DOHH2 (cell line): ENCODE data around the gene KCNG2.

Experiments used
- H3F3A ChIP-seq: fragments of 200-600 bp; sonication (generic), shearing (Covaris generic); 2 replicates; pipeline ENCODE4 v1.6.0; 2016; ENCODE audit warnings: antibody characterized with exemption, mild to moderate bottlenecking; ENCODE audit not compliant: control insufficient read depth, insufficient read depth
- H3K27ac ChIP-seq: fragments of 200-600 bp; sonication (generic); 2 replicates; pipeline ENCODE4 v1.5.1; 2014; ENCODE audit warnings: low read depth, mild to moderate bottlenecking, low read length, moderate library complexity
- H3K27me3 ChIP-seq: fragments of 200-600 bp; sonication (generic); 2 replicates; pipeline ENCODE4 v1.6.1; 2014; ENCODE audit warnings: mild to moderate bottlenecking, low read length, mixed read lengths; ENCODE audit not compliant: control insufficient read depth
- H3K36me3 ChIP-seq: fragments of 200-600 bp; sonication (generic); 2 replicates; pipeline ENCODE4 v1.6.1; 2014; ENCODE audit warnings: mild to moderate bottlenecking, low read length, moderate library complexity, mixed read lengths; ENCODE audit not compliant: control insufficient read depth
- H3K4me1 ChIP-seq: fragments of 200-600 bp; sonication (generic); 2 replicates; pipeline ENCODE4 v1.6.1; 2014; ENCODE audit warnings: mild to moderate bottlenecking, low read length, mixed read lengths; ENCODE audit not compliant: control insufficient read depth
- H3K4me2 ChIP-seq: fragments of 200-600 bp; sonication (generic); 2 replicates; pipeline ENCODE4 v1.6.0; 2014; ENCODE audit warnings: mild to moderate bottlenecking, low read length, moderate library complexity
- H3K4me3 ChIP-seq: fragments of 200-600 bp; sonication (generic); 2 replicates; pipeline ENCODE4 v1.5.1; 2014; ENCODE audit warnings: mild to moderate bottlenecking, low read length, mixed read lengths
- H3K79me2 ChIP-seq: fragments of 200-600 bp; sonication (generic); 2 replicates; pipeline ENCODE4 v1.6.1; 2014; ENCODE audit warnings: mild to moderate bottlenecking, low read length, mixed read lengths; ENCODE audit not compliant: control insufficient read depth
- H3K9me2 ChIP-seq: fragments of 200-600 bp; sonication (generic); replicated peaks from 2 replicates; pipeline ENCODE4 v1.6.1; 2014; ENCODE audit warnings: mild to moderate bottlenecking, low read length, mixed read lengths; ENCODE audit not compliant: control insufficient read depth
- H3K9me3 ChIP-seq: fragments of 200-600 bp; sonication (generic); 2 replicates; pipeline ENCODE4 v1.6.1; 2014; ENCODE audit warnings: antibody characterized with exemption, low read length, mixed read lengths; ENCODE audit not compliant: control insufficient read depth, insufficient read depth
- H4K20me1 ChIP-seq: fragments of 200-600 bp; sonication (generic); 2 replicates; pipeline ENCODE4 v1.6.0; 2014; ENCODE audit warnings: low read depth, mild to moderate bottlenecking, antibody characterized with exemption, low read length, moderate library complexity; ENCODE audit not compliant: control insufficient read depth, insufficient read depth
- EZH2phosphoT487 ChIP-seq: fragments of 200-600 bp; sonication (generic); IDR thresholded peaks from 2 replicates; pipeline ENCODE4 v1.6.1; 2017; ENCODE audit warnings: borderline replicate concordance, mild to moderate bottlenecking, antibody characterized with exemption, low read length, moderate library complexity, mixed read lengths
- TF ChIP-seq, protein P1 (sequence below): fragments of 200-600 bp; sonication (generic); IDR thresholded peaks from one replicate; pipeline ENCODE4 v1.5.1; 2014; ENCODE audit warnings: antibody characterized with exemption, mild to moderate bottlenecking, low read depth, low read length; ENCODE audit not compliant: poor library complexity, severe bottlenecking

Gene KCNG2

DNA sequence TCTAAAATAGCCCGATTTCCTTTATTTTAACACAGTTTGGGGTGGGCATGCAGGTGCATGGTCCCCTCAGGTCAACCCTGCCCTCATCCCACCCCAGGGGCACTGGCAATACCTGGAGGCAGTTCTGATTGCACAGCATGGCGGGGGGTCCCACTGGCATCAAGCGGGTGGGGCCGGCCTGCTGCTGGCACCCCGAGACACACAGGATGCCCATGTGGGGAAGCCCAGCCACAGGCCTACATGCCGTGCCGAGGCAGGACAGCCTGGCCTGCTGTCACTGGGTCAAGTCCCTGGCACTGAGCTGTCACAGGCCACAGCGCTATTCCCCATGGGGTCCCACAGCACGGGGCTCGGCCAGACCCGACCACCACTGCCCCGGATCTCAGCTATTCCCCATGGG is 11.9 kb upstream of the KCNG2 start:
- no peaks in the 10 kb centered on the region for H3K9me2 ChIP-seq
- H3K36me3 ChIP-seq, result no peaks in the 10 kb centered on the region
- no peak overlapping the region for H3K4me3 ChIP-seq
- peaks cover 7% of the 10 kb centered on the region; the same call in 1 of the 2 replicates for H3K27me3 ChIP-seq
- H3K27ac ChIP-seq, result no peak overlapping the region
- TF ChIP-seq, protein P1, sequence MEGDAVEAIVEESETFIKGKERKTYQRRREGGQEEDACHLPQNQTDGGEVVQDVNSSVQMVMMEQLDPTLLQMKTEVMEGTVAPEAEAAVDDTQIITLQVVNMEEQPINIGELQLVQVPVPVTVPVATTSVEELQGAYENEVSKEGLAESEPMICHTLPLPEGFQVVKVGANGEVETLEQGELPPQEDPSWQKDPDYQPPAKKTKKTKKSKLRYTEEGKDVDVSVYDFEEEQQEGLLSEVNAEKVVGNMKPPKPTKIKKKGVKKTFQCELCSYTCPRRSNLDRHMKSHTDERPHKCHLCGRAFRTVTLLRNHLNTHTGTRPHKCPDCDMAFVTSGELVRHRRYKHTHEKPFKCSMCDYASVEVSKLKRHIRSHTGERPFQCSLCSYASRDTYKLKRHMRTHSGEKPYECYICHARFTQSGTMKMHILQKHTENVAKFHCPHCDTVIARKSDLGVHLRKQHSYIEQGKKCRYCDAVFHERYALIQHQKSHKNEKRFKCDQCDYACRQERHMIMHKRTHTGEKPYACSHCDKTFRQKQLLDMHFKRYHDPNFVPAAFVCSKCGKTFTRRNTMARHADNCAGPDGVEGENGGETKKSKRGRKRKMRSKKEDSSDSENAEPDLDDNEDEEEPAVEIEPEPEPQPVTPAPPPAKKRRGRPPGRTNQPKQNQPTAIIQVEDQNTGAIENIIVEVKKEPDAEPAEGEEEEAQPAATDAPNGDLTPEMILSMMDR, result no peak
- no peak for TF ChIP-seq EZH2phosphoT487
- H3K4me1 ChIP-seq, result peaks cover 14% of the 10 kb centered on the region
- no peaks in the 10 kb centered on the region for H4K20me1 ChIP-seq
- H3K9me3 ChIP-seq, result peaks cover 7% of the 10 kb centered on the region; the same call in 1 of the 2 replicates
- H3K79me2 ChIP-seq, result no peaks in the 10 kb centered on the region
- no peaks in the 10 kb centered on the region for H3F3A ChIP-seq
- no peak overlapping the region for H3K4me2 ChIP-seq

DNA sequence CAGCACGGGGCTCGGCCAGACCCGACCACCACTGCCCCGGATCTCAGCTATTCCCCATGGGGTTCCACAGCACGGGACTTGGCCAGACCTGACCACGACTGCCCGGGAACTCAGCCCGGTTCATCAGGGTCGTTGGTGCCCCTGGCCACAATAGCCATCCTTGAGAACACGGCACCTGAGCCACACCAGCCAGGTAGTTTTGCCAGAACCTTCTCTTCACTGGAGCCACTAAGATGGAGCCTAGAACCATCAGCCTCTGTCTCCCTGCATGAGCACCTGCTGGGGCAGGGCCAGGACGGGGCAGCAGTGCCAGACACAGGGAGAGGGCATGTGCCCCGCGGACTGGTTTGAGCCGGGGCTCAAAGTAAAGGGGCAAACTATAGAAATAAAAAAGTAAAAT is 11.4 kb upstream of the KCNG2 start:
- H4K20me1 ChIP-seq, result no peaks in the 10 kb centered on the region
- peaks cover 7% of the 10 kb centered on the region; the same call in 1 of the 2 replicates for H3K9me3 ChIP-seq
- no peak overlapping the region for H3K27ac ChIP-seq
- H3K27me3 ChIP-seq, result peaks cover 10% of the 10 kb centered on the region
- H3K36me3 ChIP-seq, result no peaks in the 10 kb centered on the region
- H3K4me1 ChIP-seq, result peaks cover 14% of the 10 kb centered on the region
- H3K9me2 ChIP-seq, result no peaks in the 10 kb centered on the region
- H3K4me3 ChIP-seq, result no peak overlapping the region
- H3F3A ChIP-seq, result no peaks in the 10 kb centered on the region
- TF ChIP-seq EZH2phosphoT487, result no peak
- TF ChIP-seq, protein P1, result no peak
- H3K79me2 ChIP-seq, result no peaks in the 10 kb centered on the region
- no peak overlapping the region for H3K4me2 ChIP-seq

DNA sequence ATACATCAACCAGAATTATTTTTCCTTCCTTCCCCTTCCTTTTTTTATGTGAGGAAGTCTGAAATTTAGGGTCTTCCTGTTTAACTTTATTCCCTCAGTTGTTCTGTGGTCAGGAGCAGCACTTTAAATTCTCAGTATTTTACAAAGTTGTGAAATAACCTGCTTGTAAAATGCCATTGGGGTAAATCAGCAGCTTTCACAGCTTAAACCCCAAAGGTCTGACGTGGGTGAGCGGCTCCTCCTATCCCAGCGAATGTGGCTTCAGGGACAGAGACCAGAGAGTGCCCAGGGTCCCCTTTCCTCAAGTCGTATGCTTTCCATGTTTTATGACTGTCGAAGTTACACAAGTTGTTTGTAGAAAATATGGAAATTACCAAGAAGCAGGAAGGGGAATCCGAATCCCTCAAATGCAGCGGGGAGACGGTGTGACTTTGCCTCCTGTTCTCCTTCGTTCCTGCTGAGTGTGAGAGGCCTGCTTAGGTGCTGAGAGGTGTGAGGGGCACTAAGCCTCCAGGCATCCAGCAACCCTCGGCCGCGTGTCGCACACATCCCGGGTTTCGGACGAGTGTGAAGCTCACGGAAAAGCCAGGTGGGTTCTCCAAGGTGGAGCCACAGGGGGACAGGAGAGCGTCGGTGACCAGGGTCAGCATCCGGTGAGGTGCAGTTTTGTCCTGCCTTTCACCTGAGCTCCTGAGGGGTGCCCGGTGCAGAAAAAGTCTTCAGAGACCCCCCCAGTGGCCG is 10.8 kb upstream of the KCNG2 start:
- TF ChIP-seq, protein P1, result no peak
- no peak for TF ChIP-seq EZH2phosphoT487
- Histone ChIP-seq H4K20me1 (no peaks in the 10 kb centered on the region), H3K27me3 (peaks cover 16% of the 10 kb centered on the region), H3K79me2 (no peaks in the 10 kb centered on the region), H3K36me3 (no peaks in the 10 kb centered on the region), H3K4me3 (no peak overlapping the region), H3K4me2 (no peak overlapping the region), H3K27ac (no peak overlapping the region), H3K9me3 (peaks cover 7% of the 10 kb centered on the region; the same call in 1 of the 2 replicates), H3K4me1 (peaks cover 14% of the 10 kb centered on the region), H3K9me2 (no peaks in the 10 kb centered on the region), H3F3A (no peaks in the 10 kb centered on the region)
